ENCODE data around the gene GCGR. TPM values are rescaled to one million over a fixed set of nuclear protein-coding genes. Genes with fewer than 3 reads are reported as not detected.

The GCGR gene
- total RNA-seq, 1 donor from 2014 or later, result 0.08 TPM

GRCh38 chr17:81811705-81812570, 8.0 kb downstream of the GCGR start:
- no peak for ATAC-seq

GRCh38 chr17:81812571-81813370, 8.8 kb downstream of the GCGR start:
- ATAC-seq, result no peak

DNA sequence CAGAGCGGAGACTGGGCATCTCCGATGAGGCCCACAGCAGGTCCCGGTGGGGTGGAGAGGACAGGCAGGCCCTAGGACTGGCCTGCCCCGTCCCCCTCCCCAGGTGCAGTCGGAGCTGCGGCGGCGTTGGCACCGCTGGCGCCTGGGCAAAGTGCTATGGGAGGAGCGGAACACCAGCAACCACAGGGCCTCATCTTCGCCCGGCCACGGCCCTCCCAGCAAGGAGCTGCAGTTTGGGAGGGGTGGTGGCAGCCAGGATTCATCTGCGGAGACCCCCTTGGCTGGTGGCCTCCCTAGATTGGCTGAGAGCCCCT, 9.4 kb downstream of the GCGR start:
- ATAC-seq, result no peak

DNA sequence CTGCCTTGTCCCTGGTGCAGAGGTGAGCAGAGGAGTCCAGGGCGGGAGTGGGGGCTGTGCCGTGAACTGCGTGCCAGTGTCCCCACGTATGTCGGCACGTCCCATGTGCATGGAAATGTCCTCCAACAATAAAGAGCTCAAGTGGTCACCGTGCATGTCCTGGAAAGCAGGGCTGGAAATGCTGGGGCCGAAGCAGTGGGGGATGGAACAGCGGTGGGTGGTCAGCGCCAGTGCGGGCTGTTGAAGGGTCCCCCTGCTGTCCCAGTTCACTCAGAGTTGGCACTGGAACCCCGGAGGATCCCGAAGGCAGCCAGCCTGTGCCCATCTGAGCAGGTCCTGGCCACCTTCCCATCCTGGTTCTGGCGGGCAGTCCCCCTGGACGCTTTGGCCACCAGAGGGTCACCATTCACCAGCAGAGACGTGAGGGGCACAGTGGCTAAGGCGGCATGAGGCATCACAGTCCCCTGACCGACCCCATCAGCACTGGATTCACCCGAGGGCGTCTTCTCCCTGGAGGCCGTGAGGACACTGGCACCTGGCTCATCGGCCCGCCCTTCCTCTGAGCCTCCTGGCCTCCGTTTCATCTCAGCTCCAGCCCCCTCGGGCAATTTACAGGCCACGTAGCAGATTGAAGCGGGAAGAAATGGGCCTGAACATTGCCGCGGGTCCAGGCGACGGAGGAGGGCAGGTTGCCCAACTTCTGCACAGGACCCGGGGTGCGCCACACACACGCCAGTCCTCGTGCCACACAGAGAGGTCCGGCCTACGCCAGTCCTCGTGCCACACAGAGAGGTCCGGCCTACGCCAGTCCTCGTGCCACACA, 10.1 kb downstream of the GCGR start:
- ATAC-seq, result no peak

GRCh38 chr17:81814748-81815645, 11.0 kb downstream of the GCGR start:
- peak; percentile 5 for ATAC-seq

DNA sequence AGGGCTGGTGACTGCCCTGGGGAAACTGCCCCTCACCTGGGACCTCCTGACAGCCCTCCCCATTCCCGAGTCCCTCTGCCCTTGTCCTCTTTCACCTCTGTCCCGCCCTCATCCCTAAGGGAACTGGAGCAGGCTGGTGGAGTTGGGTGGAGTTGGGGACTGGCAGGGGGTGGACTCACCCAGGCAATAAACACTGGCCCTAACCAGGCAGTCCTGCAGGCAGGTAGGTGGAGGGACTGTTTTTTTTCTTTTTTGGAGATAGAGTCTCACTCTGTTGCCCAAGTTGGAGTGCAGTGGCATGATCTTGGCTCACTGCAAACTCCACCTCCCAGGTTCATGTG, 11.7 kb downstream of the GCGR start:
- ATAC-seq, result peak; percentile 36

GRCh38 chr17:81817758-81818147, 13.8 kb downstream of the GCGR start:
- no peak for ATAC-seq

GRCh38 chr17:81819708-81820107, 15.8 kb downstream of the GCGR start:
- ATAC-seq, result no peak

DNA sequence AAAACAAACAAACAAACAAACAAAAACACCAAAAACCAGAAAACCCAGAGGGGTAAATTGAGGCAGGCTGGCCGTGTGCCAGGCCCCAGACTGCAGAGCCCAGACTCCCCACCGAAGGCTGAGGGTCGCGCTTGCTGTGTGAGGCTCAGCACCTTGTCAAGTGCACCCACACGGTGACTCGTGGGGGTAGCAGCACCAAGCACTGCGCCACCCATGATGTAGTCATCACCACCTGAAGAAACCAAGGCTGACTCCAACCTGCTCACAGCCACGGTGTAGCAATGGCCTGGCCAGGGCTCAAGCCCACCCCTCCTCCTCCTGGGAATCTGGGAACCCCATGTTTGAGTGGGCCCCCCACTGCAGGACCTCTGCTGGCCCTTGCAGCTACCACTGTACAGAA, 17.2 kb downstream of the GCGR start:
- peak; percentile 31 for ATAC-seq

DNA sequence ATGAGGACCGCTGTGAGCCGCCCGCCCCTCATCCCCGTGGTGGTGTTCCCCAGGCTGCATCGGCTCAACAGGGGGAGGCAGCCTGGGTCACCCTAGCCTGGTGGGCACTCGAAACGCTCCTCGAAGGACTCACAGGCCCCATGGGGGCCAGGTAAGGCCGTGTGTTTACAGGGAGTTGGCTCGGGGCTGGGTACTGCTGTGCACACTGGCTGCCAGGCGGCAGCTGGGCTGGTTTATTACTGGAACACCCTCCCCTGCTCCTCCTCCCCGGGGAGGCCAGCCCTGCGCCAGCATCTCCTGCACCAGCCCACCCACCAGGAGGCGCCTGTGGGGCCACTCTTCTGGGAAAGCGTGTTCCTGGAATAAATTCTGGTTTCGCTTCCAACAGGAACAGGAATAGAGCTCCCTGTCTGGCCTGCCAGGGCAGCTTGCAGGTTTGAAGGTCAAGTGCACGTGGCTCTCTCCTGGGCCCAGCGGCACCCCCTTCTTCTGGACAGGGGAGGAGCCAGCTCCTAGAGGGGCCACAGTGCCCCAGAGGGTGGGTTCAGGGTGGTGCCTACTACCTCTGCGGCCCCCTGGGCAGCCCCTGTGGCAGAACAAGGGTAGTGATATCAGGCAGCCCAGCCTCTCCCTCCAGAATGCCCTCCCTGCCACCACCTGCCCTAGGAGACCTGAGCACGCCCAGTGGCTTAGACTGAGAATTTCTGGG, 17.8 kb downstream of the GCGR start:
- ATAC-seq, result peak; percentile 90

DNA sequence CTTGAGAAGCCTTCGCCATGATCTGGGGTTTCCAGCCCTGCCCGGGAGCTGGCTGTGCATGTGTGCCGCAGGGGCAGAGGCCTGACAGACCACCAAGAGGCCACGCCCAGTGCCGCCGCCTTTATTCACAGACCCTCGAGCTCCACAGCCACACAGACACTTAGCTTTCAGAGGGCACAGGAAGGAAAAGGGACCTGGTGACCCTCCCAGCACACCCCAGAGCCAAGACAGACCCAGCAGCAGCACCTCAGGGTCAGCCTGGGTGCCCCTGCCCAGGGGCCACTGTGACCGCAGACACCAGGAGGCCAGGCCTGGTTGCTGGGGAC, 18.3 kb downstream of the GCGR start:
- ATAC-seq, result no peak

- no peak for ATAC-seq
Observed at GRCh38 chr17:81822996-81823819, 19.3 kb downstream of the GCGR start.

DNA sequence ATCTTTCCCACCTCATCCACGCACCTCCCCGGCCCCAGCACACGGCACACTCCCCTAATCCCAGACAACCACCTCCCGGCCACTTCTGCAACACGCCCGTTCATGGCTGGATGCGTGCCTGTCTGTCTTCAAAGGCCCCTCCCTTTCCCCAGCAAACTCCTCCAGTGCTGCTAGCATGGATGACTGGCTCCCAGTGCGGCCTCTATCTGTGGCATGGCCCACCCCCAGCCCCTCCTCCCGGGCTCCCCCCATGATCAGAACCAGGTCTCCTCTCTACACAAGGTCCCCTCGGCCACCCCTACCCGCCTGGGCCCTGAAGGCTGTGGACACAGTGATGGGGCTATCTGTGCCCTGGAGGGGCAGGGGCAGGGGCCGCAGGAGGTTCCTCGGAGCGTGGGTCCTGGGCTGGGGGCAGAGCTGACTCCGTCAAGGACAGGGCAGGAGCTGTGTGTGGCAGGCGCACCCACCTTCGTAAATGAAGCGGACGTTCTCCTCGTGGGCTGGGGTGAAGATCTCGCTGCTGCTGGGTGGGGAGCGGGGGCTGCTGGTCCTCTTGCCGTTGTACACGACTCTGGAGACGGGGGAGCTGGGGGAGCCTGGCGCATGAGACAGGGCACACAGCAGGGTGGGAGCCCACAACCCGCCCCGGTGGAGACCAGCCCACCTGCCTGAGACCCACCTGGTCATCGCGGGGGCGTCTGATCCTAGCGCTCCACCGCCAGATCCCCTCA, 20.0 kb downstream of the GCGR start:
- ATAC-seq, result peak; percentile 3

DNA sequence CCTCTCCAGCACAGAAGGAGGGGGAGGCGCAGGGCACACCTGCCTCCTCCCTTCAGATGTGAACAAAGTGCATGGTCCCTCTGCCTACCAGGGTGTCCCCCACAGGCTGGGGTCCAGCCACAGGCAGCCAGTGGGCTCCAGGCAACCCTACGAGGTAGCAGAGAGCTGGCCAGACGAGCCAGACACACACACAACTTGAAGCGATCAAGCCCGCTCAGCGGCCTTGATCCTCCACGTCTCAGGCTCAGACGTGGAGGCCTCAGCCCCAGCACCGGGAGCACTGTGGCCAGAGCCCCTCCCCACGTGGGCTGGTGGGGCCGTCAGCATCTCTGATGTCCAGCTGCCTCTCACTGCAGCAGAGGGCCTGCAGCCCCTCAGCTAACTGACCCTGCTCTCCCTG, 20.6 kb downstream of the GCGR start:
- no peak for ATAC-seq

DNA sequence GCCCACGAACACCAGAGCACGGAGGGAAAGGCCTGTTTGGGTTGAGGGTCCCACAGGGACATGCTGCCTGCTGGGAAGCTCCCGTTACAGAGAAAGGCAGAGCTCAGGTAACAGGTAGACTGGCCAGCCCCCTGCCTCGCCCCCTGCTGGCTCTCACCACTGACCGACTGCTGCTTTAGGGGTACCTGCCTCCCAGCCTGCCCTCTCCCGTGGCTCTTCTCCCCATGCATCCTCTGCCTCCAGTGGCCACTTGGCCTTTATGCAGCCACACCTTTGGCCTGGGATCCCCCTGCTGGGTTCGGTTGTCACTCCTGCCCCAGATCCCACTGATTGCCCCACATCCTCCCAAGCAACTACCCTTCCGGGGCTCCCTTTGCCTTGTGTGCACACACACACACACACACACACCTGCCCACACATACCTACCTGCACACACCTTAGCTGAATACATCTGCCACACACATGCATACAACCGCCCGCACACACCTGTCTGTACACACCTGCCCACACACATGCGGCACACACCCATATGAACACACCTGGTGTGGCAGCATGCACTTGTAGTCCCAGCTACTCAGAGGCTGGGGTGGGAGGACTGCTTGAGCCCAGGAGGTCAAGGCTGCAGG, 22.0 kb downstream of the GCGR start:
- no peak for ATAC-seq

DNA sequence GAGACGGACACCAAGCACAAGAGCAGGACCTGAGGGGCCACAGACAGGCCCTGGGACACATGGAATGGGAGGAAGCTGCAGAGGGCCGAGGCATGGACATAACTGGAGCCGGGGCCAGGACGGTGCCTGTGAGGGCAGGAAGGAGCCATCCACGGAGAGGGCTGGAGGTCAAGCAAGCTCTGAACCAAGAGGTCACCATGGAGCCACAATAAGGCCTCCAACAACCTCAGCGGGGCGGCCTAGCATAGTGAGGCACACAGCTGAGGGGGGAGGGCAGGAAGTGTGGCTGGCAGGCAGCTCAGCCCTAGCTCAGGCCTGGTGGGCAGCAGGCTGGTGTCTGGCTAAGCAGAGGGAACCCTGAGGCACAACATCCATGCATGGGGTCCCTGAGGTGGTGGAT, 24.7 kb downstream of the GCGR start:
- no peak for ATAC-seq

GRCh38 chr17:81829858-81830257, 25.9 kb downstream of the GCGR start:
- ATAC-seq, result no peak

- no peak for ATAC-seq
Observed at GRCh38 chr17:81831563-81831956, 27.6 kb downstream of the GCGR start.

DNA sequence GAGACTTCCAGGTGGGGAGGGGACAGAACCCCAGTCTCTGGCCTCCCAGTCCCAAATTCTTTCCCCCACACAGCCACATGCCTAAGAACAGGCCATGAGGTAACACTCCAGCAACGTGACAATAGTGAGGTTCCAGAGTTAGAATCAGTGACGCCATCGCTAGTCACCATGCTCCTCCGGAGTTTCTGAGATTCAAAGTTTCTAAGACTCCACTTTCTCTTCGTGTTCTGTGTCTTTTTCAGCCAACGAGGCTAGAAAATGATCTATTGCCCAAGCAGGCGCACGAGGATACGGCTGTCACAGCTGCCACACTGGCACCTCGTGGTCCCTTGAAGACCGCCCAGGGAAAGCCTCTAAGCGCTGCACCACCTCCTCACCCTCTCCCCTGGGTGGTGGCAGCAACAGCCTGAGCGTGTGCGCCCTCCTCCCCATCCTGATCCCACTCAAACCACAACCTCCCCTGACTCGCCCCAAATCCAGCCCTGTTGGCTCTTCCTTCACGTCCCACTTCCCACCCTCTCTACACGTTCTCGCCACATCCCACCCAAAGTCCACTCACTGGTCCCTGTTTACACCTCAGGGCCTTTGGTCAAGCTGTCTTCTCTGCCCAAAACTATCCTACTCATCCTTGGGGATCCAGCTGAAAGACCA, 28.1 kb downstream of the GCGR start:
- peak; percentile 21 for ATAC-seq

All from esophagus mucosa (tissue), 1 donor.